K562 (cell line): Measurements from ENCODE around the gene XIRP2. TPM values are rescaled to one million over a fixed set of nuclear protein-coding genes. Genes with fewer than 3 reads are reported as not detected.

Source experiments
- ATAC-seq: fragments of 200-7000 bp; cut with Tn5 transposase; 3 replicates; pipeline ENCODE4 v1.9.1; 2020; ENCODE audit warnings: moderate library complexity
- BruUV-seq: library from RNA; stranded (reverse); fragments of 400-500 nt; replicated peaks from 2 replicates; lab custom pipeline; 2021; lab: Mats Ljungman, UMichigan
- CTCF ChIA-PET: fragments of 300-600 bp; formaldehyde crosslinking; extraction: SDS; loops from one replicate; lab custom pipeline; 2021; ENCODE audit warnings: low intra/inter-chr PET ratio; lab: Yijun Ruan, JAX
- POLR2A ChIA-PET: fragments of 300-600, 350-650 bp; sonication (Branson Sonifier 250); formaldehyde crosslinking; extraction: SDS; loops from one replicate; lab custom pipeline; 2021; ENCODE audit warnings: antibody characterized with exemption, inconsistent platforms; lab: Yijun Ruan, JAX
- DNase-seq, 4 experiments: peaks; one replicate each; pipeline versions ENCODE4 v3.0.0 to v3.0.0-alpha.2; 2011 to 2018; ENCODE audit warnings: low spot score in 3 of 4, mixed read lengths in 3 of 4; ENCODE audit errors: extremely low read depth in 1 of 4
- FAIRE-seq: peaks from 2 replicates; lab custom pipeline; 2011; peaks lifted over from hg19 to GRCh38; lab: Jason Lieb, UNC
- H2AFZ ChIP-seq: 2 replicates; pipeline ENCODE4 v1.6.0; 2011; ENCODE audit warnings: low read depth, low read length, control low read depth, inconsistent platforms
- H3K27ac ChIP-seq: fragments of 200-600 bp; 3 replicates; pipeline ENCODE4 v1.8.0; 2011; ENCODE audit warnings: low read depth, mild to moderate bottlenecking, control low read depth, inconsistent platforms, low read length, moderate library complexity, mixed read lengths; ENCODE audit errors: extremely low read depth
- H3K27me3 ChIP-seq, 2 experiments: fragments of 300-600 bp in 1 of 2; 2 replicates in 1 of 2; 3 replicates in 1 of 2; pipeline versions ENCODE4 v1.6.0 to v1.8.0; 2011; ENCODE audit warnings: inconsistent platforms in 2 of 2, low read length in 2 of 2, mild to moderate bottlenecking in 1 of 2, mixed read lengths in 1 of 2, moderate library complexity in 1 of 2; ENCODE audit not compliant: control insufficient read depth in 2 of 2, insufficient read depth in 2 of 2
- H3K36me3 ChIP-seq: fragments of 300-600 bp; 3 replicates; pipeline ENCODE4 v1.8.0; 2011; ENCODE audit warnings: mild to moderate bottlenecking, low read length, inconsistent platforms; ENCODE audit not compliant: control insufficient read depth, insufficient read depth
- H3K4me1 ChIP-seq, 2 experiments: fragments of 200-600 bp in 1 of 2; replicated peaks in 1 of 2; 2 replicates in 1 of 2; 3 replicates in 1 of 2; pipeline versions ENCODE4 v1.5.1 to v1.8.0; 2011; ENCODE audit warnings: inconsistent platforms in 2 of 2, low read length in 2 of 2, mild to moderate bottlenecking in 1 of 2, mixed read lengths in 1 of 2, moderate library complexity in 1 of 2; ENCODE audit not compliant: control insufficient read depth in 2 of 2, insufficient read depth in 2 of 2
- H3K4me2 ChIP-seq: 2 replicates; pipeline ENCODE4 v1.6.1; 2011; ENCODE audit warnings: low read length, control low read depth, inconsistent platforms, mixed read lengths; ENCODE audit not compliant: insufficient read depth
- H3K4me3 ChIP-seq: fragments of 200-600 bp; sonication (generic), shearing (Covaris generic); 2 replicates; pipeline ENCODE4 v1.5.1; 2016; ENCODE audit warnings: control low read depth, inconsistent platforms
- H3K79me2 ChIP-seq: fragments of 200-600 bp; 3 replicates; pipeline ENCODE4 v1.8.0; 2011; ENCODE audit warnings: low read length, inconsistent platforms; ENCODE audit not compliant: control insufficient read depth, insufficient read depth
- H3K9ac ChIP-seq, 2 experiments: 2 replicates each; pipeline versions ENCODE4 v1.6.0 to v1.6.1; 2011; ENCODE audit warnings: low read depth in 2 of 2, low read length in 2 of 2, control low read depth in 1 of 2, inconsistent platforms in 1 of 2, mild to moderate bottlenecking in 1 of 2, mixed read lengths in 1 of 2; ENCODE audit not compliant: insufficient read depth in 1 of 2
- H3K9me1 ChIP-seq: one replicate; pipeline ENCODE4 v1.6.0; 2011; ENCODE audit warnings: inconsistent platforms, mild to moderate bottlenecking, low read length, moderate library complexity; ENCODE audit not compliant: control insufficient read depth, insufficient read depth
- H3K9me3 ChIP-seq: replicated peaks from 2 replicates; pipeline ENCODE4 v1.5.1; 2011; ENCODE audit warnings: low read depth, low read length, inconsistent platforms; ENCODE audit not compliant: control insufficient read depth, insufficient read depth
- H4K20me1 ChIP-seq: replicated peaks from 2 replicates; pipeline ENCODE4 v1.6.1; 2011; ENCODE audit warnings: low read length, inconsistent platforms, mixed read lengths; ENCODE audit not compliant: control insufficient read depth, insufficient read depth
- CREB3L1 ChIP-seq: fragments of 450-650 bp; IDR thresholded peaks from 2 replicates; pipeline ENCODE4 v1.6.1; 2014; ENCODE audit warnings: low read depth, mild to moderate bottlenecking, moderate library complexity, borderline replicate concordance
- MTA3 ChIP-seq: fragments of 450-650 bp; formaldehyde crosslinking; IDR thresholded peaks from 2 replicates; pipeline ENCODE4 v1.6.1; 2017; ENCODE audit warnings: mild to moderate bottlenecking, borderline replicate concordance
- SMARCA5 ChIP-seq: fragments of 450-650 bp; IDR thresholded peaks from 2 replicates; pipeline ENCODE4 v1.6.1; 2016
- TBL1XR1 ChIP-seq, 2 experiments: IDR thresholded peaks; 2 replicates each; pipeline ENCODE4 v1.6.1; 2012; ENCODE audit warnings: improper control_type of control experiment in 2 of 2, low read length in 2 of 2, mild to moderate bottlenecking in 1 of 2
- ZBTB40 ChIP-seq, 2 experiments: fragments of 450-650 bp in 1 of 2; sonication (generic) in 1 of 2; formaldehyde crosslinking in 1 of 2; IDR thresholded peaks; 2 replicates each; pipeline versions ENCODE4 v1.7.1 to v1.9.0; 2016 to 2022; ENCODE audit warnings: inconsistent platforms in 1 of 2, mild to moderate bottlenecking in 1 of 2, missing genetic modification reagents in 1 of 2
- ZNF589 ChIP-seq: fragments of 200-800 bp; sonication (Bioruptor generic); IDR thresholded peaks from 2 replicates; pipeline ENCODE4 v1.6.1; 2016; ENCODE audit warnings: low read depth, missing genetic modification characterization, missing compliant biosample characterization
- ZNF778 ChIP-seq: fragments of 450-650 bp; formaldehyde crosslinking; IDR thresholded peaks from 2 replicates; pipeline ENCODE4 v1.4.0; 2020; ENCODE audit warnings: mild to moderate bottlenecking, moderate library complexity
- WGBS: fragments of 100-300 bp; shearing (Covaris generic); methylation state at CpG from one replicate; pipeline ENCODE4 v1.1.6; 2016; ENCODE audit warnings: low coverage, mixed read lengths; ENCODE audit not compliant: insufficient coverage; ENCODE audit errors: missing lambda C conversion rate; 5-methylcytosine and 5-hydroxymethylcytosine counted together
- in situ Hi-C: fragments of 300-500 bp; cut with MboI; formaldehyde crosslinking; loops from 4 replicates; pipeline ENCODE4 v1.15.0; 2018; ENCODE audit warnings: inconsistent platforms, mixed read lengths
- intact Hi-C: fragments of 100-400 bp; cut with micrococcal nuclease; formaldehyde crosslinking; loops from 2 replicates; pipeline ENCODE4 v1.14.2; 2022
- polyA plus RNA-seq, 8 experiments: library from polyadenylated mRNA; depleted of rRNA in 4 of 8; stranded (reverse) in 5 of 8; unstranded in 3 of 8; fragments of >200 nt; fragmentation: Nextera tagmentation in 2 of 8; fragmentation: Illumina TruSeq in 1 of 8; extraction: Ambion mirVana in 2 of 8; extraction: Trizol in 1 of 8; gene quantifications; 2 replicates each; pipeline versions ENCODE4 v1.2.1 to v1.2.3, GENCODE V29; 2011 to 2014; ENCODE audit warnings: inconsistent platforms in 1 of 8, missing spikeins in 1 of 8
- total RNA-seq, 7 experiments: library from RNA; depleted of rRNA in 6 of 7; stranded (reverse); fragments of >200 nt in 6 of 7; fragmentation: Illumina TruSeq in 2 of 7; extraction: Trizol in 2 of 7; gene quantifications; 2 replicates each; pipeline versions ENCODE4 v1.2.1 to v1.2.3, GENCODE V29; 2011 to 2021; ENCODE audit warnings: low replicate concordance in 1 of 7

XIRP2 gene
- total and polyA plus RNA-seq, 9 of the 15 experiments (the other 6 are each of a cell fraction or from before 2014, with no cell fraction given): 0.04 to 0.10 (median 0.04) TPM; not detected in 2

- TF ChIP-seq TBL1XR1 (IDR thresholded peaks at IDR 0.05; ENCODE audit: low read length in 2 of 2): no peak
- no peak for TF ChIP-seq ZNF778 (CRISPR knock-in tag)
- TF ChIP-seq ZNF589 (CRISPR knock-in tag): no peak
- no peak for TF ChIP-seq CREB3L1
Observed at GRCh38 chr2:166844111-166844510, 44.2 kb upstream of the XIRP2 start (continued).

GRCh38 chr2:166862468-166863132, 25.7 kb upstream of the XIRP2 start:
- CTCF ChIA-PET: no interaction called here

More at GRCh38 chr2:166862468-166863132, 25.7 kb upstream of the XIRP2 start:
- Histone ChIP-seq H3K27me3 (no peaks in the 10 kb centered on the region), H3K4me2 (no peak overlapping the region), H3K9me1 (no peaks in the 10 kb centered on the region), H3K79me2 (no peaks in the 10 kb centered on the region), H3K9ac (no peak overlapping the region), H3K36me3 (no peaks in the 10 kb centered on the region), H3K4me3 (no peak overlapping the region), H2AFZ (no peak overlapping the region), H3K4me1 (no peaks in the 10 kb centered on the region), H3K9me3 (peaks cover 2% of the 10 kb centered on the region; the same call in 1 of the 2 replicates), H3K27ac (no peak overlapping the region), H4K20me1 (no peaks in the 10 kb centered on the region)
- DNase-seq (no peak), FAIRE-seq (no peak), ATAC-seq (no peak)
- no peak for TF ChIP-seq ZBTB40 (IDR thresholded peaks at IDR 0.05)
- no peak for TF ChIP-seq ZBTB40 (CRISPR knock-in tag; IDR thresholded peaks at IDR 0.05)
- TF ChIP-seq MTA3: no peak
- no peak for TF ChIP-seq SMARCA5
- TF ChIP-seq ZNF589 (CRISPR knock-in tag): no peak
- in situ Hi-C loops (no loop called here), intact Hi-C loops (no loop called here)
- POLR2A ChIA-PET: no interaction called here
- 2% methylated on average over 6 of the region's 6 CpGs for WGBS
- no TSS peak for BruUV-seq
